Astrocyte of the spinal cord (primary cell): Measurements from ENCODE around the gene NUDT10.
A peak's percentile ranks its signal among the peaks of the same experiment; 100 is the strongest.
"Not testable (repeated sequence)": the region's sequence is repeated elsewhere in the genome, so short reads cannot be mapped to it uniquely, and the experiment has no call there.

Source experiments
- DNase-seq: peaks from one replicate; pipeline ENCODE4 v3.0.0; 2011; ENCODE audit warnings: low read depth, low spot score
- H3K4me3 ChIP-seq: 2 replicates; pipeline ENCODE4 v1.5.1; 2011; ENCODE audit warnings: low read depth, mild to moderate bottlenecking, low read length, moderate library complexity
- in situ Hi-C: cut with HindIII; loops from 2 replicates; pipeline ENCODE4 v1.10.0; 2017; ENCODE audit warnings: low sequenced_read_pairs
- TF ChIP-seq, protein P1 (sequence below): IDR thresholded peaks from 2 replicates; pipeline ENCODE4 v1.5.1; 2012; ENCODE audit warnings: low read depth, mild to moderate bottlenecking, low read length, inconsistent platforms

The NUDT10 gene

DNA sequence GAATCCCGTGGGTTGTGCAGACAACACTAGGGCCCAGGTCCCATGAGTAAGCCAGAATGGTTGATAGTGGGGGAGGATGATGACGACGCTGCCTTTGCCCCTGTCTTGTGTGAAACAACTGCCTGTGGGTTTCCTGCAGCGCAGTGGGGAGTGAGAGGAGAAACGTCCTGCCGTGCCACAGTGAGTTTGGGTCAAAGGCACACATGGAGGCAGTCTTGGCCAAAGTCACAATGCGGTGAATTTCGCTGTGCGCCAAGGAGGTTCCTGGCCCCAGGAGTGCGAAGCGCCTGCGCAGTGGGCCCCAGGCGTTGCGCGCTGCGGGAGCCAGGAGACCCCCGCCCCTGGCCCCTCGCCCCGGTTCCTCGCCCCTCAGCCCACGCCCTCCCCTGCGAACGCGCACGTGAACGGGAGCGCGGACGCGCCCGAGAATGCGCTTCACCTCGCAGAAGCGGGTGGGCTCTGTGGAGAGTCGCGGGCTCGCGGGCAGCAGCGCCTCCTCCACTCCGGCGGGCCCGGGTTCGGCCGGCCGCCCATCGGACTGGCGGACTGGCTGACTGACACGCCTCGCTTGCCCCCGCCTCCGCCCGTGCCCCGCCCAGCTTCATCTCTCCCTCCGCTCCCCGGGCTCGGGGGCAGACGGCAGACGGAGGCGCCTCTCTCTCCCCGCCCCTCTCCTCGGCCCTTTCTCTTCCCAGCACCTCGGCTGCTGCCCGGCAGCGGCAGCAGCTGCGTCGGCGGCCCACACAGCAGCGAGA, at the start of gene NUDT10:
Gene NUDT10, plus strand, starts transcription at position 635 of the 755 bp plus-strand sequence. CDS start 144 bp downstream, outside the sequence.
- in situ Hi-C loops, result no loop called here
- peak; percentile 53 for DNase-seq
- TF ChIP-seq, protein P1, sequence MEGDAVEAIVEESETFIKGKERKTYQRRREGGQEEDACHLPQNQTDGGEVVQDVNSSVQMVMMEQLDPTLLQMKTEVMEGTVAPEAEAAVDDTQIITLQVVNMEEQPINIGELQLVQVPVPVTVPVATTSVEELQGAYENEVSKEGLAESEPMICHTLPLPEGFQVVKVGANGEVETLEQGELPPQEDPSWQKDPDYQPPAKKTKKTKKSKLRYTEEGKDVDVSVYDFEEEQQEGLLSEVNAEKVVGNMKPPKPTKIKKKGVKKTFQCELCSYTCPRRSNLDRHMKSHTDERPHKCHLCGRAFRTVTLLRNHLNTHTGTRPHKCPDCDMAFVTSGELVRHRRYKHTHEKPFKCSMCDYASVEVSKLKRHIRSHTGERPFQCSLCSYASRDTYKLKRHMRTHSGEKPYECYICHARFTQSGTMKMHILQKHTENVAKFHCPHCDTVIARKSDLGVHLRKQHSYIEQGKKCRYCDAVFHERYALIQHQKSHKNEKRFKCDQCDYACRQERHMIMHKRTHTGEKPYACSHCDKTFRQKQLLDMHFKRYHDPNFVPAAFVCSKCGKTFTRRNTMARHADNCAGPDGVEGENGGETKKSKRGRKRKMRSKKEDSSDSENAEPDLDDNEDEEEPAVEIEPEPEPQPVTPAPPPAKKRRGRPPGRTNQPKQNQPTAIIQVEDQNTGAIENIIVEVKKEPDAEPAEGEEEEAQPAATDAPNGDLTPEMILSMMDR, result no peak

DNA sequence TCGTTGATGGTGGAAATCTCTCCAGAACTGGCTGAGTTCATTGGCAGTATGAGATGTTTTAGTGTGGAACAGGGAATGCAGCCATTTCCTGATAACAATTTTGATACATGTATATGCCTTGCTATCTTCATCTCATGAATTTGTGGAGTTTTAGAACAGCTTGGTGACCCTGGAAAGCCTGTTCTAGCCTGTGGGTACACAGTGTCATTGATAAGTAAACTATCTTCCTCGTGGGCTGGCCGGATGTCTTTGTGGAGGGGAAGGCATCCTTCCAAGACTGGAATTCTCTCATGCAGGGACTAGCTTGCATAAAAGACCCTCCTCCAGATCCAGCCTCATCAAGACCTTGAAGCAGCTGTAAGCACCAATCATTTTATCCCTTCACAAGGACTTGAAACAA, 40.2 kb upstream of the NUDT10 start:
- no peak overlapping the region for H3K4me3 ChIP-seq
- TF ChIP-seq, protein P1, result no peak
- no peak for DNase-seq
- in situ Hi-C loops, result no loop called here

More for the DNA sequence above, at the start of gene NUDT10:
- peak within 1 kb of the TSS; percentile 46 for H3K4me3 ChIP-seq

DNA sequence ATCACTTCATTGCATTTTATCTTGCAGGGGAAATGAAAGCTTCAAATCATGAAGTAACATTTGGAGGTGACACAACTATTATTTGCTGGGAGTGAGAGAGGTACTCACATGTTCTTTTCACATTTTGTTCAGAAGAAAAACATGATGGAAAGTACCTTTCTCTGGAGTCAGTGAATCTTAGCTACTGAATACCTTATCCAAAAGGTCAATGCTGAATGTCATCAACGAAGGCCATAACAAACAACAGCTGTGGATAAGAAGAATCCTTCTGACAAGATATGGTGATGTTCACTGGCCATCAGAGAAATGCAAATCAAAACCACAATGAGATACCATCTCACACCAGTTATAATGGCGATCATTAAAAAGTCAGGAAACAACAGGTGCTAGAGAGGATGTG, 36.5 kb upstream of the NUDT10 start:
- no peak for DNase-seq
- in situ Hi-C loops, result no loop called here
- TF ChIP-seq, protein P1, result no peak
- no peak overlapping the region for H3K4me3 ChIP-seq

DNA sequence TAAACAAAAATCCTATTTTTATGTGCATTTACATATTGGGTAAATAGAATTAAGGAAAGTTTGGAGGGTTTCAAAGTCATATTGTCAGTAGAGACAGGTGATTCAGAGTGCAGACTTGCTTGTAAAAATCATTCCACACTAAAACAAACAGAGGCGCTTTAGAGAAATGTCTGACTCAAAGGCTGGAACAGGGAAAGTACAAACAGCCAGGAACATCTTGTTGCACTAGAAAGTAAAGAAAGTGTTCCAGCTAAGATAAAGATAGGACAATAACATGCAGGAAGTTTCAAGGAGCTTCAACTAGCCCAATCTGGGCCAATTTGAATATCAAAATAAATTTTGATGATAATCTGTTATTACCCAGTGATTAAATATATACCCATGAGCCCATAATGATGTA, 16.4 kb upstream of the NUDT10 start:
- H3K4me3 ChIP-seq, result no peak overlapping the region
- in situ Hi-C loops, result no loop called here
- DNase-seq, result no peak
- TF ChIP-seq, protein P1, result no peak

DNA sequence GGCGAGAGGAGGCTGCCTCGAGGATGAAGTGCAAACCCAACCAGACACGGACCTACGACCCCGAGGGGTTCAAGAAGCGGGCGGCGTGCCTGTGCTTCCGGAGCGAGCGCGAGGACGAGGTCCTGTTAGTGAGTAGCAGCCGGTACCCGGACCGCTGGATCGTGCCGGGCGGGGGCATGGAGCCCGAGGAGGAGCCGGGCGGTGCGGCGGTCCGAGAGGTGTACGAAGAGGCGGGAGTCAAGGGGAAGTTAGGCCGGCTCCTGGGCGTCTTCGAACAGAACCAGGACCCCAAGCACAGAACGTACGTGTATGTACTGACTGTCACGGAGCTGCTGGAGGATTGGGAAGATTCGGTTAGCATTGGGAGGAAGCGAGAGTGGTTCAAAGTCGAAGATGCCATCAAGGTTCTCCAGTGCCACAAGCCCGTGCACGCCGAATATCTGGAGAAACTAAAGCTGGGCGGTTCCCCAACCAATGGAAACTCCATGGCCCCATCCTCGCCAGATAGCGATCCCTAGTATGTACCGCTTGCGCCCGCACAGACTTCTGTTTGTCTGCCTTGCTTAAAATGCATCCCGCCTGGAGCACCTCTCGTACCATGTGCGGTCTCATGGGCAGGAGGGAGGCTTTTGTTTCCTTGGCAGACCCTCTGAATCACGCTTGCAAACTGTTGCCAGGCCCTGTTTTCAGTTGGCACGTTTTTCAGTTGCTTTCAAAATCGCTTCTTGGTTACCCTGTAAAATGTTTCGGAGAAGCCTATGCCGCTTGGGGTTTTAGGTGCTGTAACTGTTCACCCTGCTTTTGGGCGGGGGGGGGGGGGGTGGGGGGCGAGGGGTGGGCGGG, 542 bp downstream of the NUDT10 start:
- peak overlapping the region; percentile 46 for H3K4me3 ChIP-seq
- DNase-seq, in situ Hi-C loops: not testable (repeated sequence)

DNA sequence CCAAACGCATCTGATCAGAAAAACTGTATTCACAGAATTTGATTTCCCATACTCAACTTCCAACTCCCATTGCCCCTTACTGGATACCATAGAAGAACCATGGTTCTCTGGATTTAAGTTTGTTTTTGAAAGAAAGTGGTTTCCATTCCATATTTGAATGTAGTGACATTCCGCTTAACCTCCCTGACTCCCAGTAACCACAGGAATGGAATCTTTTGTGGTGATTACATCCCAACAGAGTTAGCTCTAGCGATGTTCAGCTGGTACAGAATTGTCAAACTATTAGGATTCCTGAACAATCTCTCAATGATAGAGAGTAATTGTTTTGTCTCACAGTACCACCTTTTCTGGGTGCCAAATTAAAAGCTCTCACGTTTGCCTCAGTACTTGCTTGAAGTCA, 1.7 kb downstream of the NUDT10 start:
- no peak overlapping the region for H3K4me3 ChIP-seq
- DNase-seq, result peak; percentile 16
- in situ Hi-C loops, result no loop called here
- TF ChIP-seq, protein P1, result no peak

DNA sequence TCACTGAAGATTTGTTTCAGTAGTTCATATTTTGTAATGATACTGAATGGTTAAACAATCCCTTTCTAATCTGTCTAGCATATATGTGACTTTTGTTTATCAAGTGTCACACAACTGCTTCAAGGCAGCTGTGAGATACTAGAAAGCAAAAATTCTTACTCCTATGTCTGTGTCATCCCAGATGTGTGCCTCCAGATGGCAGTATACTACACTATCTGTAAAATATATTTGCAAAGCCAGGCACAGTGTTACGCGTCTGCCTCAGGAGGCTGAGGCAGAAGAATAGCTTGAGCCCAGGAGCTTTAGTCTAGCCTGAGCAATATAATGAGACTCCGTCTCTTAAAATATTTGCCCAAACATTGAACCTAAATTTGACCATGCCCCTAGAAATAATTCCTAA, 4.0 kb downstream of the NUDT10 start:
- DNase-seq, result peak; percentile 47
- in situ Hi-C loops, result no loop called here
- TF ChIP-seq, protein P1, result peak; percentile 55
- H3K4me3 ChIP-seq, result no peak overlapping the region
